NCI-H69 (cell line): ENCODE results near the gene ABHD17B.
"Not testable (repeated sequence)": the region's sequence is repeated elsewhere in the genome, so short reads cannot be mapped to it uniquely, and the experiment has no call there.

Source experiments
- DNase-seq: peaks from one replicate; lab custom pipeline; 2025; lab: John Stamatoyannopoulos, UW

ABHD17B gene

DNA sequence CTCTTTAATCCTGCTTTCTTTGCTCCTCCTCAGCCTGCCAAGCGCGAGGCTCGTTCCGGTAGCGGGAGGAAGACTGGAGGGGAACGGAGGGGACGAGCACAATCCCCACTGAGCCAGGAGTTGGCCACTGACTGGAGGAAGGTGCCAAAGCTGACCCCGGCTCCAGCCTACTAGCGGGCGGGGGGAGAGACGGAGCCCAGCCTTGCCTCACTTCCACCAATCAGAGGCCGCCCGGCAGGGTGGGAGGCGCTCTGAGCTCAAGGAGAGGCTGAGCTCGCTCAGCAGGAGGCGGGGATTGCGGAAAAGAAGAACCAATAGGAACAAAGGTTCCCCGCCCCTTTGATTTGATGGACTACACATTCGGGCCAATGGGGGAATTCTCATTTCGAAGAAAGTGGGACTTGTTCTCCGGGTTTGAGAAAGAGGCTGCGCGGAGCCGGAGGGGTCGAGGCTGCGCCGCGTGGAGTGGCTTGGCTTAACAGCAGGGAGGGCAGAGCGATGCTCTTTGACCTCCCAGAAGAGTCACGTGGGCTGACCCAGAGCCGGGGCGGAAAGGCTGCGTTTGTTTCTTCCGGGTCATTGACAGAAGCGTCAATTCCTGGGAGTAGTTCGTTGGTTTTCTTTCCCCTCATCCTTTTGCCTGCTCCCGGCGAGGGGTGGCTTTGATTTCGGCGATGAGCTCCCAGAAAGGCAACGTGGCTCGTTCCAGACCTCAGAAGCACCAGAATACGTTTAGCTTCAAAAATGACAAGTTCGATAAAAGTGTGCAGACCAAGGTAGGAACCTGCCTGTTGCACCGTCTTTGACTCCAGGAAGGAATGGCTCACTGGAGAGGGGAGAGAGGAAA, at the start of gene ABHD17B, which contains the start of gene C9orf85:
ABHD17B (minus strand) TSS at position 133 of the 847 bp plus-strand sequence. CDS start 36,113 bp downstream, outside the sequence.
C9orf85 (plus strand) TSS at position 579 of the 847 bp plus-strand sequence; CDS start at position 675, 96 bp downstream.
- peak; percentile 100 for DNase-seq

DNA sequence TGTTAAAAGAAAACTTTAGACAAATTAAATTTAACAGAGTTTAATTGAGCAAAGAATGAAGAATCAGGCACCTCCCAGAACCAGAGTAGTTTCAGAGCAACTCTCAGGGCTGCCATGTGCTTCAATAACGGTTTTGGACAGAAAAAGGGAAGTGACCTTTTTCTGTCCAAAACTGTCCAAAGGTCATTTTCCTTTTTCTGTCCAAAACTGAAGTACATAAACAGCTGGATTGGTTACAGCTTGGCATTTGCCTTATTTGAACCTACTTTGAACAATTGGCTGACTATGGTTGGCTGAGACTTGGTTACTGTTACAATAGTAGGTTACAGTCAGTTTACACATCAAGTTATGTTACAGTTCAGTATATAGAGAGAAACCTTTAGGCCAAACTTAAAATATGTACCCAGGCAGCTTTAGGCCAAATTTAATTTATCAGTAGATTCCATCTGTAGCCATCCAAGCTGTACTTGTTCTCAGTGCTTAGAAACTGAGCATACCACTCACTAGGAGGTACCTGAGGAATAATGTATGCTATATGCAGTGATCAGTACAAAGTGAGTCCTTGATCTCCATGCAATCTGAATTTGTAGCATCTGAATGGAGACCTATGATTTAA, 44.4 kb upstream of the ABHD17B start:
- DNase-seq = no peak

DNA sequence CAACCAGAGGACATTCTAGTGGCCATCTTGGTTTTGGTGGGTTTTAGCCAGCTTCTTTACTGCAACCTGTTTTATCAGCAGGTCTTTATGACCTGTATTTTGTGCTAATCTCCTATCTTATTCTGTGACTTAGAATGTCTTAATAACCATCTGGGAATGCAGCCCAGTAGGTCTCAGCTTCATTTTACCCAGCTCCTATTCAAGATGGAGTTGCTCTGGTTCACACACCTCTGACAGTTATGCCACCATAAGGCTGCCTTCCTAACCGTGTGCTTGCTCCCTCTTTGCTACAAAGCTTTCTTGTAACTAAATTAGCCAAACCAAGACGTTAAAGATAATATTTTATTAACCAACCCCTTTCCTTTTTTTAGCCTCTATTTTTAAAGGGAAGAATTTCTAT, 43.7 kb upstream of the ABHD17B start:
- not testable (repeated sequence) for DNase-seq

DNA sequence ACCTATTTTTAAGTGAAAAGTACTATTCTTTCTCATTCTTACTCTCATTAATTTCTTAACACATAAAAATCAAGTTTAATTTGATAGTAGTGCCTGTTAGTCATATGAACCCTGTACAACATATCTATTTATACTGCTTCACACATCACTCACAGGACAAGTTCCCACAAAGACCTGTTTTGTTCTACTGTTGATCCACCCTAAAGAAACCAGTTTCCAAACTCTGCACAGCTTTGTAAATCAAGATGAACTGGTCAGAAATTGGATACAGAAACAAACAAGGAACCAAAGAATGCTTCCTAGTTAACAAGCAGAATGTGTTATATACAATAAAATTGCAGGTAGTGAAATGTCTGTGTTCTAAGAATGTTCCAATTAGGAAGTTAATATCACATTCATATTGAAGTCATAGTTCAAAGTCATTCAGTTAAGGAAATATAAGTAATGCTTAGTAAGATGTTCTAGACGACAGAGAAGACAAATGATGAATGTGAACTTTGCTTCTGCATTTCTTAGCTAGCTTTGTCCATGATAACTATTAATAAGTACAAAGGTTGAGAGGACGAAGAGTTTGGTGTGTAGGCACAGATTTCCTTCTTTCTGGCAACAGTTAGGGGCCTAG, 33.9 kb upstream of the ABHD17B start:
- DNase-seq = no peak

DNA sequence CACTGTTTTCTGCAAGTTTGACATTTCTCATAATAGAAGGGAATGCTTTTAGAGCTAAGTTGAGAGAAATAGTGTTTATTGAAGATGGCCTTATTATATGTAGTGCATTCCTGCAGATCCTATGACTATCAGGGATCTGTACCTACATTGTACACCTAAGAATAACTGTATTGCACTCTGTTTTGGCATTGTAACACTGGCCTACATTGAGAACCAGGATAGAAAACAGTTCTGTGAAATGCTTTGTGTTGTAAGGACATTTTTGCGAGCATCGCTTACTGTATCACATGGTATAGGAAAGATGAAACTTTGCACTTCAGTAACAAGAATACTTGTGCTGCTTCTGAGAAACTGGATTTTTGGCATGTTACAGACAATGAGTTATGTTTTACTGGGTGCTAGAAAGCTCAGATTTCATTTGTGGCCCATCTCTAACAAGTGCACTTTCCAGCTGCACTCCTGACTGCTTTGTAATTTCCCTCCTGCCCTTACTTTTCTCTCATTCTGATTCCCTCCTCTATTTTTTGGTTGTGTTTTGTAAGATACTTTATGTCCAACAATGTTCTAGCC, 31.1 kb upstream of the ABHD17B start:
- DNase-seq = no peak

DNA sequence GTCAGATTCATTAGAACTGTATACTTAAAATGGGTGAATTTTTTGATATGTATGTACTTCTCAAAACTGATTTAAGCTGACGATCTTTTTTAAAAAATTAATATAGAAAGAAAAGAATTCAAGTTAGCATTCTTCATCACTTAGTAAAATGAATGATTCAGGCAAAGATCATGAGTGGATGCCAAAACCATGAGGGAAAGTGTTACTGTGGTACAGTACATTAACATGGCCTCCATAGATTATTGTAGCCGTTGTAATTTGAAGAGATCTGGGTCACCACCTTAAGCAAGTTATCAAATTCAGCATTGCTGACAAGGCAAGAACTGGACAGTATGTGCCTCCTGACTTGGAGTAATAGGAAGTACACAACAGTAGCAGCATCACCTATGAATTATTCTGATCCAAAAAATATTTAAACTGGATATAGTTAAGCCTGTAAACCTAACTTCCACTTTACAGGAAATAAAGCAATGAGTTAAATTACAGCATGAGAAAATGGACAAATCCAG, 30.1 kb upstream of the ABHD17B start:
- DNase-seq = no peak

DNA sequence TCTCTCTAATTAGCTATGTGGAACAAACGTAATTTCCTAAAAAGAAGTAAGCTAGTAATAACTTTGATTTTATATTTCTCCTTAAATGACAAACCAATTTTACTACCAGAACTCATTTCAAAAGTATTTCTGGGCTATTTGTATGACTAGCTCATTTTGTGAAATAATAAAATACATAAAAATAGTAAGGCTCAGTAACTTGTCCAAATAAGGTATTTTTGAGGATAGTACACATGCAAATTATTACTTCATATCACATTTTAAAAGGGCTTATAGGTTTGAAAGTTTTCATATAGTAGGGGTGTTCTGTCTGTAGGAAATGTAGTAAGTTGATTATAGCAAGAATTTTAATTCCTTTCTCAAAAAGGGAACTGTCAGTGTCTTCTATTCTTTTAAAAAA, 26.9 kb upstream of the ABHD17B start:
- no peak for DNase-seq

DNA sequence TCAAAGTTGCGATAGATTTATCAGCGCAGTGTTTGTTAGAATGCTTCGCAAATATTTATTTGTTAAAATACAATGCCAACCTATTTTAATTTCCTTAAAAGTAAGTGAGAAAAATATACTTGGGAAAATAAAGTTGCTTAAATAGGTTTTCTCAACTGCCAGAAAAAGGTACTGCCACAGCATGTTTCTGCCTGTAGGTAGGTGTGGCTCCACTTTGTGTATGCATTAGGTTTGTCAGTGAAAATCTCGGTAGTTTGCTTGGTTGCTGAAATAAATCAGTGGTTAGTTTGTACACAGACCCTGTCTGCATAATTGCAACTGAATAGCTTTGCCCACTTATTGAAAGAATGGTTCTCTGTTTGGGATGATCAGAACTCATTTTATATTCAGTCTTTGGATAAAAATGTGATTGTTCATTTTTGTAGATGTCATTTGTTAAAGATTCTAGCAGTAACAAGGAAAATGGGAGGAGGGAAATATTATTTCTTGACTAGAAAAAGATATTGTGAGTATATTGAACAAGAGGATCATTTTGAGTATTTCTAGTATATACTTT, 26.2 kb upstream of the ABHD17B start:
- no peak for DNase-seq

DNA sequence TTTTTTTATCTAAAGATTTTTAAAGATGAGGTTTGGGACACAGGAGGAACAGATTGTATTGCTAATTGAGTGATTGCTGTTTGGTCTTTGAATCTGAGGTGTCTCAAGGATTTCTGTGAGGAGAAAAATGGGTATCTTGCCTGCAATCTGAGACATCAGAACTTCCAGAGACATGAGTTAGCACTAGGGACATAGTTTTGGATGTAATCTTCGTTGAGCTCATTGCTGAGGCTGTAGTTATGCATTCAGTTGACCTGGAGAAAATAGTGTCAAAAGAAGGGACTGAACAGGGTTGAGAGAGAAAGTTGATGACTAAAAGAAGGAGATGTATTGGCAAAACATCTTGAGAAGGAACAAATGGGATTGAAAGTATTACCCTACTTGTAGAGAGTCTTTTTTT, 25.1 kb upstream of the ABHD17B start:
- no peak for DNase-seq

DNA sequence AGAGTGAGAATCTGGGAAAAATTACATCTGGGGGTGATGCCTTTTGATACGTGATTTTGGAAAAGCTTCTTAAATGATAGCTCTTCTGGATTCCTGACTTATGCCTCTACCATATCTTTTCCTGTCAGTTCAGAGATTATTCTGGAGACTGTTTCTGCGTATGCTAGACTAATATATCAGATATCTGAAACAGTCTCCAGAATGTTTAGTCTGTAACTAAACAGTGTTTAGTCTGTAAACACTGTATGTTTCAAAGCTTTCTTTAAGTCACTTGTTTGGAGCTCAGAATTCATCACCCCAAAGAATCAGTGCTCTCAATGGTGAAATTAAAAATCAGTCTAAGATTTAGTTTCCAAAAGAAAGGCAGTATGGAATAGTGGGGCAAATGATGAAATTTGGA, 20.2 kb upstream of the ABHD17B start:
- DNase-seq = no peak

DNA sequence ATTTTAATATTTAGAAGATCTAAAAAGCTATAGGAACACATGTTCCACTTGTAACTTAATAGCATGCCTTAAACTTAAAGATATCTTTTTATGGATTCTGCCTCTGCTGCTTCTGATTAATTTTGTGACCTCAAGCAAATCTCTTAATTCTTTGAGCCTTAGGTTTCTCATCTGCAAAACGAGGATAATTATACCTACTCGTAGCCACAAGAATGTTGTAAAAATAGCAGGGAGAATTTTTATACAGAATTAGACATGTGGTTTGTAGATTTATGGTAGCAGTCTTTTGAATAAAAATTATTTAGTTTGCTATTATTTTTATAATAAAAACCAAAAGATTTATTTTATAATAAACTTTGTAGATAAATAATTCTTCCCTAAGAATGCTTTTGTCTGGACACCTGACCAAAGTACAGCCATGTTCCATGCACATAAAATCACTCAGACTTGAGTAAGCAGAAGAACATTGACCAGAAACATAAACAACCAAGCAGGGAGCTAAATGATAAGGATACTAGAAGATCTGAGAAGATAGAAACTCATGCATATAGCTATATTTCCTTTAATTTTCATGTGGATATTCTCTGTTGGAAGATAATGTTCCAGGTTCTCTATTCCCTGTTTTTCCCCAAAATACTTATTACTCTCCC, 18.9 kb upstream of the ABHD17B start:
- no peak for DNase-seq

DNA sequence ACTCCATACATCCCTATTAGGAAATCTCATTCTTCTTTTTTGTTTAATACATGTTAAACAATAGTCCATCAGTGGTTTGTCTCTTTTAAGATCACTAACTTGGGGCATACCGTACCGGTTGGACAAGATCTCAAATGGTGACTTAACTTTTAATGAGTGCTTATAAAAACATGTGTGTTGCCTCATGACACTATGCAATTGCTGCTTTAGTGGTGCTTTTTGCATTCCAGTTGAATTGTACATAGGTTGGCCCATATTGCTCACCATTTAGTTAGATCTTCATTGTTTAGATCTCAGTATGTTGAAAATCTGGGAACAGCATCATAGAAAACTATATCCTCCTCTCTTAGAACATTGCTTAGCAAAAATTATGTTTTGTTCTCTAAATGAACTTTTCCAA, 18.2 kb upstream of the ABHD17B start:
- no peak for DNase-seq

DNA sequence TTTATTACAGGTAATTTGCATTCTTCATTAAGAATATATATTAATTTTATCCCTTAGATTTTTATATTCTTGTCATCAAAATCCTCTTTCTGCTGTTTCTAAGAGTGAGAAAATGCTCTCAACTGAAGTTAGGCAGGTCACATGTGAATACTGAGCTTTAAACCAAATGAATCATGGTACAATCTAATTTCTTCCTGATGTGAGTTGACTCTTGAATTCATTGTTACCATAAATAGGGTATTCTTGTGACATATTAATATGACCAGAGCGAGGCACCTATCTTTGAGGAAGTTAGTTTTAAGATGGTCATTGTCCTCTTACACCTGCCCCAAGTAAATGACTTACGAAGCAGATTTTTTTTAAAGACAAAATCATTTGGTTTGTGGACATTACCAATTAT, 17.8 kb upstream of the ABHD17B start:
- no peak for DNase-seq

DNA sequence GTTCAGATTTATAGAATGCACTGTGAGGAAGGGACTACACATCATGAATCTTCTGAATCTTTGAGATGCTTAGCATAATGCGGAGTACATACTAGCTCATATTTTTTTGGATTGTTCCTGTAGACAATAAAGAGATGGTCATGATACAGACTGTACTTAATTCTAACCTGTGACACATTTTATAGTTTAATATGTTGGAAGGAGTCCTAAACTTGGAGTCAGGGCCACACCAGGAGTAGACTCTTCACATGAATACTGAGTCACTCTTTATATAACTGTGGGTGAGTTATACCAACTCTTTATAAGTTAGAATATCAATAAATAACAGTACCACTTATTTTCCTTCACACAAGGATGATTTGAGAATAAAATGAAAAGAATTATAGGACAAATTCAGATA, 17.4 kb upstream of the ABHD17B start:
- DNase-seq = no peak

DNA sequence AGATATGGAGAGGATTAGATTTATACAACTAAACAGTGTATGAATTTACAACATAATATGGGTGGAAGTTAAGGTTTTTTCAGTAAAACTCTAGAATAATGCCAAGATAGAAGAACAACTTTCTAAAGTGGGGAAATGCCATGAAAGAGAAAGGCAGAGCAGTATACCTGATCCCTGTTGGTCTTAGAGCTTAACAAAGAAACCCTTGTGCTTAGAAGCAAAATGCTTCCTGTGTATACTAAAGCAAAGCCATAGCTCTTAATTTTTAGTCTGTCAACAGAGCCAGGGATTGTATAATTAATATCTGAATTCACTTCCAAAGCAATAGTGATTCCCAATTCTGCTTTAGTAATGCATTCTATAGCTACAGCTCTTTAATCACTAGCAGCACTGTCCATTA, 14.8 kb upstream of the ABHD17B start:
- DNase-seq = no peak

DNA sequence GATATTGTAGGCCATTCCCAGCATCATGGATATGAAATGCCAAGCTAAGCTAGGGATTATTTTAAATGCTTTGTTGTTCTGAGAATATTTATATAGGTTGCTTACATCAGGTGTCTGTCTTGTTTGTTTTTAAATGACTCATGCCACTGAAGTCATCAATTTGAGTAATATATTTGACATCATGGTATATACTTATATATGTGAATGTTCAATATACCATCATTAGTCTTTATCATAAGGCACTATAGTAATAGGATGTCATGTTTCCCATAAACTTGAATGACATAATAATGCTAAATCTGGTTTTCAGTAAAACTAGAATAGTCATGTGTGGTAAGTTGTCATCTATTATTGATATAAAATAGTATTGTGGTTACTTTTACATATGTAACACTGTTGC, 13.6 kb upstream of the ABHD17B start:
- no peak for DNase-seq

DNA sequence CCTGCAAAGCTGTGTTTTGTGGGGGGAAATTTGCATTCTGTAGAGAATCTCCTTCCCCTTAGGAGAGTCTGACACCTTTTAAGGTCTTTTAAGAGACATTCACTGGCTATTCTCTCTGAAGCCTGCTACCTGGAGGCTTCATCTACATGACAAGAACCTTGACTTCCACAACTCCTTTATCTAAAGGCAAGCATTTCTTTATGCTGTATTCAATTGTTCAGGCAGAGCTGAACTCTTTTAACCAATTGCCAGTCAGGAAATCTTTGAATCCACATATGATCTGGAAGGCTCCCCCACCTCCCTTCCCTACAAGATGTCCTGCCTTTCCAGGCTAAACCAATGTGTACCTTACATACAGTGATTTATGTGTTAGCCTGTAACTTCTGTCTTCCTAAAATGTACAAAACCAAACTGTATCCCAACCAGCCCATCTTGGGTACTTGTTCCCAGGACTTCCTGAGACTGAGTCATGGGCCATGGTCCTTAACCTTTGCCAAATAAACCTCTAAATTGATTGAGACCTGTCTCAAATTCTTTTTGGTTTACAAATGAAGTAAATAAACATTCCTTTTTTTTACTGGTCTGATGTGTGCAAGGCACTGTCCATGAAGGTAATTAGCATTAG, 10.3 kb upstream of the ABHD17B start:
- no peak for DNase-seq

DNA sequence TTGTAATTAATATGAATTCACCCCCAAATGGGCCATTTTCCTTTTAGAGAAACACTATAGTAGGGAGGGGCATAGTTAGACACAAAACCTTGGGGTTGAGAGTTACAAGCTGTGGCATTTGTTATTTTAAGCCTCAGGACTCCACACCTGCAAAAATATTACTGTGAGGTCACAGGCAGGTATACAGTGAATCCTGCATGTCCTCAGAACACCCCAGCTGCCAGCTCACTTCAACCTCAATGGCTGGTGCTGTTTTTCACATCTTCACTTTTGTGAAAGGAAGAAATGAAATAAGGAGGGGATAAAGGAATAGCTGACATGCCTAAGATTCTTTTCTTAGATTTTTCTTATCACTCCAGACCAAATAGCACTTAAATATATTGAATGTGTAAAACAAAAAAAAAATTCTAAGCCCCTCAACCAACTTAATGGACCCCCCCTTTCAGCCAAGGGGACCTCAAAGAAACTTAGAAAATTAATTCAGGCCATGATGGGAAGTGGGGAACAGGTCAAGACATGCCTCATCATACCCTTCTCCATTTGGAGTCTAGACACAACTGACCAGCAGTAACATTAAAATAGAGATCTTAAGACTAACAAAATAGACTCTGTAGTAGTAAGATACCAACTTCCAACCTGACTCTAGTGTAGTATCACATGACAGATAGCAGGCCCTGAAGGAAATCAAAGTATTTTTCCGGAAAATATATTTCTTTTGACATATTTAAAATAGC, 9.6 kb upstream of the ABHD17B start:
- no peak for DNase-seq

DNA sequence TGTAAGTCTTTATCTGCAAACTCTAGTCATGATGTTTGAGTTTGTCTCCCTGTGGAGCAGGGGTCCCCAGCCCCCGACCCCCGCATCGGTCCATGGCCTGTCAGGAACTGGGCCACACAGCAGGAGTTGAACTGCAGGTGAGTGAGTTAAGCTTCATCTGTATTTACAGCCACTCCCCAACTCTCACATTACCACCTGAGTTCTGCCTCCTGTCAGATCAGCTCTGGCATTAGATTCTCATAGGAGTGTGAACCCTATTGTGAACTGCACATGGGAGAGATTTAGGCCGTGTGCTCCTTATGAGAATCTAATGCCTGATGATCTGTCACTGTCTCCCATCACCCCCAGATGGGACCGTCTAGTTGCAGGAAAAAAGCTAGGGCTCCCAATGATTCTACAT, 7.4 kb upstream of the ABHD17B start:
- no peak for DNase-seq

DNA sequence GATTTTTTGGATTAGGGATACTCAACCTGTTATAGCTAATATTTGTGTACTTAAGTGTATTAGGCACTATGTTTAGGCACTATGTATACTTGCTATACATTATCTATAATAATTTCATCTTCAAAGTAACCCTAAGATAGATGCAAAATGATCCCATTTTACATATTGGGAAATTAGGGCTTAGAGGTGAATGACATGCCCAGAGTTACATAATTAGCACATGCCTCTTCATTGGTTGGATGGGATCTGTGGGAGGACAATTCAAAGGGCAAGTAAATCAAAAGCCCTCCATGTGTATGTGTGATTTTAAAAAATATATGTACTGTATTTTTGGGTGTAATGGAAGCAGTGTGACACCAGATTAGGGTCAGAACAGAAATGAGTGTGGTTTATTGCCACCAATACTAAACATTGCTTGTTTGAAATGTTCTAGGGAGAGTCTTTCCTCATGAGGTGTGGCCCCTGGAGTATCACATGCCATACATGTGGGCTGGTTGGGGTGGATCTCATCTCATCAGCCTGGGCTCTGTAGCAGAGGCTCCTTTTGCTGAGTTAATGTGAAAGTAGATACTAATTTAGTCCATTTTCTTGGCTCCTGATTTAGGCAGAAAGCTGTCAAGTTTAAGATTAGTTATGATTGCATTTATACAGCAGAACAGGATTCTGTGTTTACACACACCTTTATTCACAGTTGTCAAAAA, 6.0 kb upstream of the ABHD17B start:
- DNase-seq = no peak
